LNCAP (cell line): ENCODE results near the gene SLC10A7.

ENCODE experiments used
- CTCF ChIP-seq: fragments of 450-650 bp; IDR thresholded peaks from 2 replicates; pipeline ENCODE4 v1.5.1; 2017; ENCODE audit warnings: mild to moderate bottlenecking

SLC10A7 gene

GRCh38 chr4:146525754-146526153 lies 4.0 kb upstream of the SLC10A7 start:
- no peak for TF ChIP-seq CTCF

GRCh38 chr4:146524663-146525062 lies 2.9 kb upstream of the SLC10A7 start:
- no peak for TF ChIP-seq CTCF

- TF ChIP-seq CTCF = no peak
These were observed 1.1 kb upstream of the SLC10A7 start for GRCh38 chr4:146522869-146523205.

- TF ChIP-seq CTCF = no peak
These were observed 543 bp upstream of the SLC10A7 start for GRCh38 chr4:146522098-146522868.

GRCh38 chr4:146520896-146521540 lies 722 bp downstream of the SLC10A7 start:
- TF ChIP-seq CTCF = no peak

GRCh38 chr4:146514651-146515357 lies 6.9 kb downstream of the SLC10A7 start:
- no peak for TF ChIP-seq CTCF

- no peak for TF ChIP-seq CTCF
These were observed 8.2 kb downstream of the SLC10A7 start for GRCh38 chr4:146513548-146513947.
